Psoas muscle (tissue), 8 donors: ENCODE measurements around the gene WBP1L. TPM values are rescaled to one million over a fixed set of nuclear protein-coding genes. Genes with fewer than 3 reads are reported as not detected.

ENCODE experiments used
- ATAC-seq, 4 donors: fragments of 200-7000 bp; cut with Tn5 transposase; one replicate each; pipeline ENCODE4 v1.9.1; 2020; ENCODE audit warnings: moderate library complexity in 3 of 4, mild to moderate bottlenecking in 2 of 4
- DNase-seq, 2 donors: peaks; one replicate each; pipeline ENCODE4 v3.0.0-alpha.2; 2020
- H3K27ac ChIP-seq: fragments of 200-600 bp; one replicate; pipeline ENCODE4 v1.8.0; 2022
- H3K27me3 ChIP-seq, 3 donors: fragments of 200-600 bp in 1 of 3; one replicate each; pipeline versions ENCODE4 v1.6.1 to v1.8.0; 2013 to 2022; ENCODE audit warnings: low read length in 2 of 3, mild to moderate bottlenecking in 2 of 3, moderate library complexity in 1 of 3; ENCODE audit not compliant: insufficient read depth in 3 of 3
- H3K36me3 ChIP-seq, 2 donors: fragments of 200-600 bp in 1 of 2; one replicate each; pipeline versions ENCODE4 v1.6.1 to v1.8.0; 2013 to 2022; ENCODE audit warnings: low read depth in 1 of 2, mild to moderate bottlenecking in 1 of 2, moderate library complexity in 1 of 2; ENCODE audit not compliant: insufficient read depth in 1 of 2
- H3K4me1 ChIP-seq: fragments of 200-600 bp; one replicate; pipeline ENCODE4 v1.8.0; 2022
- H3K4me3 ChIP-seq: fragments of 200-600 bp; one replicate; pipeline ENCODE4 v1.8.0; 2022; ENCODE audit warnings: mild to moderate bottlenecking
- H3K9me3 ChIP-seq: fragments of 200-600 bp; one replicate; pipeline ENCODE4 v1.8.0; 2022
- CTCF ChIP-seq: fragments of 200-600 bp; IDR thresholded peaks from one replicate; pipeline ENCODE4 v1.8.0; 2022; ENCODE audit warnings: antibody characterized with exemption
- WGBS, 3 donors: extraction: QIAGEN DNeasy Blood & Tissue Kit; methylation state at CpG; one replicate each; pipeline versions ENCODE4 v1.1.6 to v1.1.7; 2013; 5-methylcytosine and 5-hydroxymethylcytosine counted together
- intact Hi-C, 2 donors: fragments of 100-400 bp; cut with DNase I; formaldehyde crosslinking; loops; one replicate each; pipeline versions ENCODE4 v1.11.0 to v1.14.2; 2022
- polyA plus RNA-seq, 3 donors: library from polyadenylated mRNA; stranded (reverse); fragments of 200-250 nt; gene quantifications; one replicate each; pipeline ENCODE4 v1.2.3, GENCODE V29; 2013
- total RNA-seq, 4 donors: library from RNA; stranded (reverse); fragmentation: NEBNext Ultra II Directional in 2 of 4; extraction: Animal tissue kit (Norgen Biotek cat#: 25700) in 2 of 4; gene quantifications; one replicate each; pipeline versions ENCODE4 v1.2.1 to v1.2.4, GENCODE V29; 2021 to 2023
- donor health status: healthy with polysubstance abuse.
- donor health status: DM: no; HTN: no; CAD: no; lungs with moderate emphysema.
- donor health status: Bipolar disorder and iron deficiency.
- donor health status: healthy.
- donor health status: DM: yes; HTN: yes; CAD: no.
- donor health status: DM: no; HTN: no; CAD: no.
- donor health status: DM: no; HTN: no; CAD: no.
- donor health status: DM: yes; HTN: yes; CAD: no.

Gene WBP1L
- total and polyA plus RNA-seq, 7 donors = 26.4 to 77.2 (median 54.1) TPM

- no peak overlapping the region for H3K4me3 ChIP-seq
- no peaks in the 10 kb centered on the region for H3K27me3 ChIP-seq
- peaks cover 0 to 7% of the 10 kb centered on the region in 2 donors for H3K36me3 ChIP-seq
- intact Hi-C loops = no loop called here
- H3K9me3 ChIP-seq = no peaks in the 10 kb centered on the region
- ATAC-seq = no peak
- no peak overlapping the region for H3K27ac ChIP-seq
- no peak for TF ChIP-seq CTCF
- no peak for DNase-seq
- H3K4me1 ChIP-seq = peaks cover 14% of the 10 kb centered on the region
- 80 to 86% (median 83%) methylated on average over 4 of the region's 4 CpGs for WGBS, 3 donors
Observed at GRCh38 chr10:102712089-102712488, 31.7 kb upstream of the WBP1L start.

GRCh38 chr10:102712843-102713538 lies 30.8 kb upstream of the WBP1L start:
- H3K27me3 ChIP-seq = no peaks in the 10 kb centered on the region
- ATAC-seq (no peak), DNase-seq (no peak)
- H3K4me3 ChIP-seq = peak overlapping the region; percentile 85
- intact Hi-C loops = loop anchor here in 1 of 2 donors (1.0 kb wide), 1 partner anchor 27 kb away; no protein-coding TSS in a partner anchor
- no peaks in the 10 kb centered on the region for H3K9me3 ChIP-seq
- peaks cover 0 to 9% of the 10 kb centered on the region in 2 donors for H3K36me3 ChIP-seq
- 11 to 14% (median 12%) methylated on average over 8 of the region's 8 CpGs for WGBS, 3 donors
- H3K27ac ChIP-seq = peak overlapping the region; percentile 69
- H3K4me1 ChIP-seq = peaks cover 23% of the 10 kb centered on the region
- TF ChIP-seq CTCF = no peak

- H3K36me3 ChIP-seq = peaks cover 0 to 9% of the 10 kb centered on the region in 2 donors
- intact Hi-C loops = loop anchor here in 1 of 2 donors (1.0 kb wide), 1 partner anchor 27 kb away; no protein-coding TSS in a partner anchor
- peak overlapping the region; percentile 85 for H3K4me3 ChIP-seq
- DNase-seq = no peak
- TF ChIP-seq CTCF = no peak
- no peaks in the 10 kb centered on the region for H3K9me3 ChIP-seq
- peak; percentile 28 to 69 (median 54) for ATAC-seq
- H3K27me3 ChIP-seq = no peaks in the 10 kb centered on the region
- peaks cover 27% of the 10 kb centered on the region for H3K4me1 ChIP-seq
- peak overlapping the region; percentile 69 for H3K27ac ChIP-seq
- 1 to 2% (median 1%) methylated on average over 13 of the region's 13 CpGs for WGBS, 3 donors
Observed at GRCh38 chr10:102713539-102713813, 30.3 kb upstream of the WBP1L start.

- Histone ChIP-seq H3K4me3 (peak within 1 kb of the TSS; percentile 85), H3K9me3 (no peaks in the 10 kb centered on the region), H3K27me3 (no peaks in the 10 kb centered on the region), H3K27ac (peak within 1 kb of the TSS; percentile 69), H3K4me1 (peaks cover 33% of the 10 kb centered on the region), H3K36me3 (peaks cover 0 to 9% of the 10 kb centered on the region in 2 donors)
- ATAC-seq (peak; percentile 97 to 99 (median 98)), DNase-seq (peak; percentile 98 to 99)
- TF ChIP-seq CTCF = peak; percentile 40
- WGBS, 3 donors = 1% methylated on average over 47 to 62 of the region's 62 CpGs
- intact Hi-C loops = loop anchor here in 1 of 2 donors (1.0 kb wide), 1 partner anchor 26 kb away; no protein-coding TSS in a partner anchor
Observed at GRCh38 chr10:102713814-102714620, 29.7 kb upstream of the WBP1L start, which contains the start of gene ARL3. Gene ARL3 (minus strand): TSS chr10:102714397. CDS start chr10:102714275, 122 bp downstream.
